GM18873 (cell line): ENCODE data around the gene DNASE1L2.

Experiments
- ATAC-seq: cut with Tn5 transposase; IDR thresholded peaks from one replicate; pipeline ENCODE4 v1.9.1; 2021; ENCODE audit warnings: mild to moderate bottlenecking, moderate library complexity, moderate number of reproducible peaks; ENCODE audit not compliant: unreplicated experiment, low FRiP score

The DNASE1L2 gene

GRCh38 chr16:2223221-2223941 lies 12.9 kb upstream of the DNASE1L2 start, which contains the start of gene E4F1:
Gene E4F1 (plus strand): TSS chr16:2223591. CDS start chr16:2223614, 23 bp downstream.
- ATAC-seq = peak; percentile 87

GRCh38 chr16:2223942-2224486 lies 12.2 kb upstream of the DNASE1L2 start:
- ATAC-seq = peak; percentile 13

DNA sequence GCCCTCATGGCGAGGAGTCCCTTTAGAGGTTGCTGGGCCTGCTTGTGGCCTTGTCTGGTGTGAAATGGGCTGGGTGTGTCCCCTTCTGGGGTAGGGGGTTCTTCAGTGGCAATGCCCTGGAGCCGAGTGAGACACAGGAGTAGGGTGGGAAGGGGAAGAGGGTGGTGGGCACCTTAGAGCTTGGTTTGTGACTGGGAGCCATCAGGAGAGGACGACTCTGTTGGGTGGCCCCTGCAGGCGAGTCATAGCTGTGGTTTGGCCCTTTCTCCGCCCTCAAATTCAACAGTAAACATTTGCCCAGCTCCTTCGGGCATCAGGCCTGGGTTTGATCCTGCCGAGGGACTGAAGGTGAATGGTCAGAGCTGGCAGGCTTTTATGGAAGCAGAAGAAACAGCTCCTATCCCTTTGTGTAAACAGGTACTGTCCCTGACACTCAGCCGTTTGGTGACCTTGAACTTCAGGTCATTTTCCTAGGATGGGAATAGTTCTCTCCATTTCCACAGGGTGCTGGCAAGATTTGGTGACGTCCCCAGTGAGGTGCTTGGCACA lies 9.9 kb upstream of the DNASE1L2 start:
- no peak for ATAC-seq

DNA sequence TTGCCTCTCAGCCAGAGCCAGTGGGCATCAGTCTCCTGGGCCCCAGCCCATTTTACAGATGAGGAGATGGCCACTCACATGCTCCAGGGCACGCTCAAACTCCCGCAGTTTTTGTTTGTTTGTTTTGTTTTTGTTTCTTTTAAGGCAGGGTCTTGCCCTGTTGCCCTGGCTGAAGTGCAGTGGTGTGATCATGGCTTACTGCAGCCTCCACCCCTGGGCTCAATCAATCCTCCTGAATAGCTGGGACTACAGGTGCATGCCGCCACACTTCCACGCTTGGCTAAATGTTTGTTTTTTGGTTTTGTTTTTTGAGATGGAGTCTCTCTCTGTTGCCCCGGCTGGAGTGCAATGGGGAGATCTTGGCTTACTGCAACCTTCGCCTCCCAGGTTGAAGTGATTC lies 9.3 kb upstream of the DNASE1L2 start:
- no peak for ATAC-seq

DNA sequence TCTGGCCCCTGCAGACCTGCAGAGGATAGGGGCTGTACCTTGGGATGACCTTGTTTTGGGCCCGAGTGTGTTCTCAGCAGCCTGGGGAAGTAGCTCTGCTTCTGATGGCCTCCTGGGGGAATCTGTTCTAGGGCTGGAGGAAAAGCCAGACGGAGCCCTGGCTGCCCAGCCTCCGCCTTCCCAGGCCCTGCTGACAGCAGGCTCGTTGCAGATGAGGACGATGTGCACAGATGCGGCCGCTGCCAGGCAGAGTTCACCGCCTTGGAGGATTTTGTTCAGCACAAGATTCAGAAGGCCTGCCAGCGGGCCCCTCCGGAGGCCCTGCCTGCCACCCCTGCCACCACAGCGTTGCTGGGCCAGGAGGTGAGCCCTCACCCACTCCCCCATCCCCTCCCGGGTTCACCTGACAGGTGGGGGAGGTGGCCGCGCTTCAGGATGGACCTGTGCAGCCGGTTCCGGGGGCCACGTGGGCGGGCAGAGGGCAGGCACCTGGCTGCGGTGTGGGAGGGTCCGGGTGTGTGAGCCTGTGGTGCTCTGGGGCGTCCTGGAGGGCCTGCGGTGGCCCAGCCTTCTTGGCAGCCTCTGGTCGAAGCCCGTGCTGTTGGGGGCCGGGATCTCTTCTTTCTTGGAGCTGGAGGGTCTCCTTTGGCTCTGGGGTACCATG lies 8.0 kb upstream of the DNASE1L2 start:
- no peak for ATAC-seq

- no peak for ATAC-seq
Measured at GRCh38 chr16:2229091-2229490, 7.2 kb upstream of the DNASE1L2 start.

DNA sequence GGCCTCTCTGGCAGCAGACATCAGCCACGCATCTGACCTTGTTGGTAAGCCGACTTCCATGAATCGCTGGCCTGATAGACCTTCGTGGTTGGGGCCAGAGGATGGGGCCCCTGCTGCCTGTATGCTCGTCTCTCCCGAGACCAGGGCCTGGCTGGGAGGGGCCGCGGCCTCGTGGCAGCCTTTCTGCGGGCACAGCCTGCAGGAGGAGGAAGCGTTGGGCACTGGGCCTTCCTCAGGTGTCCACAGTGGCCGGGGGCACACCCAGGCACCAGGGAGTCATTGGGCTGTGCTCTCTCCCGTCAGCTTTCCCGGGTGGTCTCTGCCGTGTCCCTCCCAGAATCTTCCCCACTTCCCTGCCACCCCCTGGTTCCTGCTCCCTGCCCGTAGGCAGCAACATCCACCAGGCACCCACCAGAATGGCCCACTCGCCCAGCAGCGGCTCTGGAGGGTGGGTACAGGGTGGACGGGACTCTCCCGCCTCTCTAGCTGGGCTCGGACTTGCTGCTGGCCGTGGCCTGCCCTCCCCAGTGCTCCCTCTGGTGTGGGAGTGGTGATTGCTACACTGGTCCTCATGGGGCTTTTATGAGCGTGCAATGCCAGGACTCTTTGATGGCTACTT lies 6.5 kb upstream of the DNASE1L2 start:
- no peak for ATAC-seq

GRCh38 chr16:2230376-2230775 lies 5.9 kb upstream of the DNASE1L2 start:
- no peak for ATAC-seq

GRCh38 chr16:2231016-2231931 lies 5.0 kb upstream of the DNASE1L2 start:
- no peak for ATAC-seq

- no peak for ATAC-seq
Measured at GRCh38 chr16:2232094-2232990, 3.9 kb upstream of the DNASE1L2 start.

GRCh38 chr16:2233046-2233775 lies 3.0 kb upstream of the DNASE1L2 start:
- no peak for ATAC-seq

DNA sequence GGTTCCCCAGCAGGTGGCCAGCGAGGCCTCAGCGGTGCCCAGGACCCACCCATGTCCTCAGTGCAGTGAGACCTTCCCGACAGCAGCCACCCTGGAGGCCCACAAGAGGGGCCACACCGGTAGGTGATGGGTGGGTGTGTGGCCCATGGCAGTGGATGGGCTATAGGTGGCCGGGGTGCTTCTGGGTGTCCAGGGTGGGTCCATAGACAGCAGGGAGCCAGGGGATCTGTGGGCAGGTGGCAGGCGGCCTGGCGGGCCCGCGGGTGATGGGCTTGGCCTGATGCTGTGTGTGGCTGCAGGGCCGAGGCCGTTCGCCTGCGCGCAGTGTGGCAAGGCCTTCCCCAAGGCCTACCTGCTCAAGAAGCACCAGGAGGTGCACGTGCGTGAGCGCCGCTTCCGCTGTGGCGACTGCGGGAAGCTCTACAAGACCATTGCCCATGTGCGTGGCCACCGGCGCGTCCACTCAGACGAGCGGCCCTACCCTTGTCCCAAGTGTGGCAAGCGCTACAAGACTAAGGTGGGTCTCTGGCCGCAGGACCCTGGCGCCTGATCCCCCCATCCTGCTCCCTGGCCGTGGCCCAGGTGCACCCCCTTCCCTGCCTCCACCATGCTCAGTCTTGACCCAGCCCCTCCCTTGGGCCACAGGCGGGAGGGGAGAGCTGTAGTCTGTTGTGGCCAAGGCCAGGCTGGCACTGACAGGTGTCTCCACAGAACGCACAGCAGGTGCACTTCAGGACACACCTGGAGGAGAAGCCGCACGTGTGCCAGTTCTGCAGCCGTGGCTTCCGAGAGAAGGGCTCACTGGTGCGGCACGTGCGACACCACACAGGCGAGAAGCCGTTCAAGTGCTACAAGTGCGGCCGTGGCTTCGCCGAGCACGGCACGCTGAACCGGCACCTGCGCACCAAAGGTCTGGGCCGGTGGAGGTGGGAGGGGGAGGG lies 2.1 kb upstream of the DNASE1L2 start:
- ATAC-seq = no peak

- no peak for ATAC-seq
Measured at GRCh38 chr16:2234813-2235170, 1.5 kb upstream of the DNASE1L2 start.

DNA sequence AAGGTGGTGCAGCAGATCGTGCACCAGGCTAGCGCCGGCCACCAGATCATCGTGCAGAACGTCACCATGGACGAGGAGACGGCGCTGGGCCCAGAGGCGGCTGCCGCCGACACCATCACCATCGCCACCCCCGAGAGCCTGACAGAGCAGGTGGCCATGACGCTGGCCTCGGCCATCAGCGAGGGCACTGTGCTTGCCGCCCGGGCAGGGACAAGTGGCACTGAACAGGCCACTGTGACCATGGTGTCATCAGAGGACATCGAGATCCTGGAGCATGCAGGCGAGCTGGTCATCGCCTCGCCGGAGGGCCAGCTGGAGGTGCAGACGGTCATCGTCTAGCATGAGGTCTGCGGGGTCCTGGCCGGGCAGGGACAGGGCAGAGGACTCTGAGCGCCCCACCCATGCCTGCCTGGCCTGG lies 1.0 kb upstream of the DNASE1L2 start:
- no peak for ATAC-seq

DNA sequence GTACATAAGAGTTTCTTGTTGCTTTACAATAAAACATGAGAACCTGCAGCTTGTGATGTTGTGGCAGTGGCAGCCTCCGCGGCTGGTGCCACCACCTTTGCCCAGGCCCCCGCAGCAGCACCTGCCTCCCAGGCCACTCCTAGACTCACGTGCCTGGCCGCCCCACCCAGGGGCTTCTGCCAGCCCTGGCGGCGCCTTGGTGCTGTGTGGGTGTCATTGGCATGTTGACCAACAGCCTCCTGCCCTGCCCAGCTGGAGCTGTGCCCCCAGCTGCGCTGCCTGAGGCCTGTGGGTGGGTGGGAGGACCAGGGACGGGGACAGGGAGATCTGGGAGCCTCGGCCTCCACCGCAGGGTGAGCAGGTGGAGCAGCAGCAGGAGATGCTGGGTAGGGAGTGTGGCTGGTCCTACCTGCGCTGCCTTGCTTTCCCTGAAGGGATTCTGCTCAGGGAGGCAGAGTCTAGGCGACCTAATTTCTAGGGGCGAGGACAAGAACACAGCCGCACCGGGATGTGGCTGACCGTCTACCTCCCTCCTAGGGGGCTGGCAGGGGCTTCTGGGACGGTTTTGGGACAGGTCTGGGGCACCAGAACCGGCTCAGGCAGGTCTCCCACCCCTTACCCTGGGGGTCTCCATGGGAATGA lies 428 bp upstream of the DNASE1L2 start:
- ATAC-seq = no peak

GRCh38 chr16:2237102-2237482 lies 848 bp downstream of the DNASE1L2 start:
- no peak for ATAC-seq
